GM21619 (cell line): ENCODE measurements around the gene MEMO1.
"Not testable (repeated sequence)": the region's sequence is repeated elsewhere in the genome, so short reads cannot be mapped to it uniquely, and the experiment has no call there.

Experiments used
- ATAC-seq: cut with Tn5 transposase; IDR thresholded peaks from one replicate; pipeline ENCODE4 v1.9.1; 2021; ENCODE audit not compliant: unreplicated experiment

The MEMO1 gene

GRCh38 chr2:31998731-31999383 is 12.0 kb downstream of the MEMO1 start:
- no peak for ATAC-seq

GRCh38 chr2:31997653-31998052 is 13.2 kb downstream of the MEMO1 start:
- ATAC-seq: no peak

- ATAC-seq: no peak
These were observed 14.1 kb downstream of the MEMO1 start for GRCh38 chr2:31996571-31997150.

- no peak for ATAC-seq
These were observed 17.9 kb downstream of the MEMO1 start for GRCh38 chr2:31992934-31993333.

- no peak for ATAC-seq
These were observed 18.7 kb downstream of the MEMO1 start for GRCh38 chr2:31992025-31992579.

- no peak for ATAC-seq
These were observed 20.9 kb downstream of the MEMO1 start for GRCh38 chr2:31989946-31990345.

- ATAC-seq: no peak
These were observed 23.2 kb downstream of the MEMO1 start for GRCh38 chr2:31987454-31988220.

GRCh38 chr2:31986906-31987305 is 23.9 kb downstream of the MEMO1 start:
- ATAC-seq: no peak

- no peak for ATAC-seq
These were observed 26.9 kb downstream of the MEMO1 start for GRCh38 chr2:31983762-31984467.

- ATAC-seq: peak; percentile 99
These were observed 30.0 kb downstream of the MEMO1 start for GRCh38 chr2:31980674-31981356.

GRCh38 chr2:31979956-31980355 is 30.9 kb downstream of the MEMO1 start:
- ATAC-seq: no peak

- no peak for ATAC-seq
These were observed 31.8 kb downstream of the MEMO1 start for GRCh38 chr2:31979018-31979417.

- ATAC-seq: no peak
These were observed 32.4 kb downstream of the MEMO1 start for GRCh38 chr2:31978436-31978835.

GRCh38 chr2:31973665-31974064 is 37.1 kb downstream of the MEMO1 start:
- no peak for ATAC-seq

- no peak for ATAC-seq
These were observed 38.7 kb downstream of the MEMO1 start for GRCh38 chr2:31972059-31972458.

GRCh38 chr2:31969178-31969577 is 41.6 kb downstream of the MEMO1 start:
- ATAC-seq: no peak

GRCh38 chr2:31967790-31968189 is 43.0 kb downstream of the MEMO1 start:
- ATAC-seq: no peak

- ATAC-seq: not testable (repeated sequence)
These were observed 44.4 kb downstream of the MEMO1 start for GRCh38 chr2:31966402-31966801.

GRCh38 chr2:31965094-31965493 is 45.7 kb downstream of the MEMO1 start:
- no peak for ATAC-seq

GRCh38 chr2:31962757-31963361 is 47.9 kb downstream of the MEMO1 start:
- no peak for ATAC-seq
